Upper lobe of left lung (tissue), 4 donors: ENCODE results near the gene EDC3.

Experiments used
- POLR2A ChIP-seq, 4 donors: fragments of 450-650 bp; IDR thresholded peaks; one replicate each; pipeline ENCODE4 v1.5.1; 2016 to 2017; ENCODE audit warnings: antibody characterized with exemption in 4 of 4, mild to moderate bottlenecking in 2 of 4
- POLR2AphosphoS5 ChIP-seq, 2 donors: sonication (generic); formaldehyde crosslinking; IDR thresholded peaks; one replicate each; pipeline ENCODE4 v1.5.1; 2017; ENCODE audit warnings: antibody characterized with exemption in 2 of 2
- TF ChIP-seq, protein P1 (sequence below), 6 experiments: fragments of 450-650 bp in 4 of 6; fragments of 200-600 bp in 2 of 6; sonication (generic) in 2 of 6; IDR thresholded peaks; one replicate each; pipeline ENCODE4 v1.5.1; 2016 to 2019; ENCODE audit warnings: antibody characterized with exemption in 6 of 6

DNA sequence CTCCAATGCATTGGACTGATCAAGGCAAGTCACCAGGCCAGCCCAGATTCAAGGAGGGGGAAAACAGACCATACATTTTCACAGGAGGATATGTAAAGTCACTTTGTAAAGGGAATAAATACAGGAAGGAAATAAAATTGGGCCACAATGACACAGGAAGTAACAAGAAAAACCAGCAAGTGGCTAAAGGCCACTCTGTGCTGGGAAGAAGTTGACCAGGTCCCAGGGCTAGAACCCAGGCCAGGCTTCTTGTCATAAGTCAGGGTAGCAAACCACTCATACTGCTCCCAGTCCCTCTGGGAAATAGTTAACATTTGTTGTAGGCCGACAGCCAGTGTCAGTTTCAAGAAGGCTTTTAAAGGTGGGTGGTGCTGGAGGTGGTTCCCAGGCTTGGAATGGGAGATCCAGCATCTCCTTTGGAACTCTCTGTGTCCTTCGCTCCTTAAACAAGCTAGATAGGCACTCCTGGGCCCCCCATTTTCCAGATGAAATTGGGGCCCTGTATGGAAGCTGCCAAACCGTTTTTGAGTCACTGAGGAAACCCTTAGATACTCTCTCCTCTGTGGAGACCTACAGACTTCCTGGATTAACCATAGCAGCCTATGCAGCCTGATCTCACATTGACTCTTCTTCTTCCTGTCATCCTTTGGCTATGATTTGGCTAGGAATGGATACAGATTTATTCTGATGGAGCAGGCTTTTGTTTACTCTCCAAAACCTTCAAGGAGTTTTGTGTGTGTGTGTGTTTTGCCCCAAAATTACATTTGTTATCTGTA is 14.7 kb upstream of the EDC3 start:
- TF ChIP-seq, protein P1, sequence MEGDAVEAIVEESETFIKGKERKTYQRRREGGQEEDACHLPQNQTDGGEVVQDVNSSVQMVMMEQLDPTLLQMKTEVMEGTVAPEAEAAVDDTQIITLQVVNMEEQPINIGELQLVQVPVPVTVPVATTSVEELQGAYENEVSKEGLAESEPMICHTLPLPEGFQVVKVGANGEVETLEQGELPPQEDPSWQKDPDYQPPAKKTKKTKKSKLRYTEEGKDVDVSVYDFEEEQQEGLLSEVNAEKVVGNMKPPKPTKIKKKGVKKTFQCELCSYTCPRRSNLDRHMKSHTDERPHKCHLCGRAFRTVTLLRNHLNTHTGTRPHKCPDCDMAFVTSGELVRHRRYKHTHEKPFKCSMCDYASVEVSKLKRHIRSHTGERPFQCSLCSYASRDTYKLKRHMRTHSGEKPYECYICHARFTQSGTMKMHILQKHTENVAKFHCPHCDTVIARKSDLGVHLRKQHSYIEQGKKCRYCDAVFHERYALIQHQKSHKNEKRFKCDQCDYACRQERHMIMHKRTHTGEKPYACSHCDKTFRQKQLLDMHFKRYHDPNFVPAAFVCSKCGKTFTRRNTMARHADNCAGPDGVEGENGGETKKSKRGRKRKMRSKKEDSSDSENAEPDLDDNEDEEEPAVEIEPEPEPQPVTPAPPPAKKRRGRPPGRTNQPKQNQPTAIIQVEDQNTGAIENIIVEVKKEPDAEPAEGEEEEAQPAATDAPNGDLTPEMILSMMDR (IDR thresholded peaks at IDR 0.05), result no peak
- TF ChIP-seq POLR2AphosphoS5 (IDR thresholded peaks at IDR 0.05) (no peak), POLR2A (IDR thresholded peaks at IDR 0.05) (no peak)
